Kidney epithelial cell (primary cell): Measurements from ENCODE around the gene CXADR. TPM values are rescaled to one million over a fixed set of nuclear protein-coding genes. Genes with fewer than 3 reads are reported as not detected.
A peak's percentile ranks its signal among the peaks of the same experiment; 100 is the strongest.

ENCODE experiments used
- DNase-seq: peaks from one replicate; pipeline ENCODE4 v3.0.0-alpha.2; 2010; ENCODE audit warnings: low read depth
- H3K27me3 ChIP-seq: 2 replicates; pipeline ENCODE4 v1.6.0; 2011; ENCODE audit warnings: low read length; ENCODE audit not compliant: control insufficient read depth, insufficient read depth
- H3K36me3 ChIP-seq: 2 replicates; pipeline ENCODE4 v1.5.1; 2011; ENCODE audit warnings: low read length; ENCODE audit not compliant: control insufficient read depth, insufficient read depth
- H3K4me3 ChIP-seq: 2 replicates; pipeline ENCODE4 v1.5.1; 2011; ENCODE audit warnings: low read depth, mild to moderate bottlenecking, control low read depth, low read length
- total RNA-seq: library from RNA; depleted of rRNA; stranded (reverse); fragments of >200 nt; gene quantifications from 2 replicates; pipeline ENCODE4 v1.2.3, GENCODE V29; 2015
- TF ChIP-seq, protein P1 (sequence below): IDR thresholded peaks from 2 replicates; pipeline ENCODE4 v1.5.1; 2011; ENCODE audit warnings: mild to moderate bottlenecking, moderate library complexity, low read length, control low read depth, inconsistent platforms; ENCODE audit not compliant: insufficient read depth, poor library complexity, severe bottlenecking

CXADR gene
- total RNA-seq, 1 donor from 2014 or later, result 40.5 TPM

GRCh38 chr21:17609681-17610080 lies 96.8 kb downstream of the CXADR start:
- DNase-seq, result no peak
- H3K27me3 ChIP-seq, result no peaks in the 10 kb centered on the region
- no peaks in the 10 kb centered on the region for H3K36me3 ChIP-seq
- TF ChIP-seq, protein P1, sequence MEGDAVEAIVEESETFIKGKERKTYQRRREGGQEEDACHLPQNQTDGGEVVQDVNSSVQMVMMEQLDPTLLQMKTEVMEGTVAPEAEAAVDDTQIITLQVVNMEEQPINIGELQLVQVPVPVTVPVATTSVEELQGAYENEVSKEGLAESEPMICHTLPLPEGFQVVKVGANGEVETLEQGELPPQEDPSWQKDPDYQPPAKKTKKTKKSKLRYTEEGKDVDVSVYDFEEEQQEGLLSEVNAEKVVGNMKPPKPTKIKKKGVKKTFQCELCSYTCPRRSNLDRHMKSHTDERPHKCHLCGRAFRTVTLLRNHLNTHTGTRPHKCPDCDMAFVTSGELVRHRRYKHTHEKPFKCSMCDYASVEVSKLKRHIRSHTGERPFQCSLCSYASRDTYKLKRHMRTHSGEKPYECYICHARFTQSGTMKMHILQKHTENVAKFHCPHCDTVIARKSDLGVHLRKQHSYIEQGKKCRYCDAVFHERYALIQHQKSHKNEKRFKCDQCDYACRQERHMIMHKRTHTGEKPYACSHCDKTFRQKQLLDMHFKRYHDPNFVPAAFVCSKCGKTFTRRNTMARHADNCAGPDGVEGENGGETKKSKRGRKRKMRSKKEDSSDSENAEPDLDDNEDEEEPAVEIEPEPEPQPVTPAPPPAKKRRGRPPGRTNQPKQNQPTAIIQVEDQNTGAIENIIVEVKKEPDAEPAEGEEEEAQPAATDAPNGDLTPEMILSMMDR, result no peak
- no peak overlapping the region for H3K4me3 ChIP-seq

- DNase-seq, result no peak
- no peaks in the 10 kb centered on the region for H3K27me3 ChIP-seq
- TF ChIP-seq, protein P1, result no peak
- peak overlapping the region; percentile 74 for H3K4me3 ChIP-seq
- H3K36me3 ChIP-seq, result no peaks in the 10 kb centered on the region
Measured at GRCh38 chr21:17610911-17611310, 98.1 kb downstream of the CXADR start.

- H3K4me3 ChIP-seq, result peak overlapping the region; percentile 74
- DNase-seq, result peak; percentile 55
- H3K27me3 ChIP-seq, result no peaks in the 10 kb centered on the region
- no peaks in the 10 kb centered on the region for H3K36me3 ChIP-seq
- TF ChIP-seq, protein P1, result no peak
Measured at GRCh38 chr21:17611414-17612022, 98.7 kb downstream of the CXADR start.

DNA sequence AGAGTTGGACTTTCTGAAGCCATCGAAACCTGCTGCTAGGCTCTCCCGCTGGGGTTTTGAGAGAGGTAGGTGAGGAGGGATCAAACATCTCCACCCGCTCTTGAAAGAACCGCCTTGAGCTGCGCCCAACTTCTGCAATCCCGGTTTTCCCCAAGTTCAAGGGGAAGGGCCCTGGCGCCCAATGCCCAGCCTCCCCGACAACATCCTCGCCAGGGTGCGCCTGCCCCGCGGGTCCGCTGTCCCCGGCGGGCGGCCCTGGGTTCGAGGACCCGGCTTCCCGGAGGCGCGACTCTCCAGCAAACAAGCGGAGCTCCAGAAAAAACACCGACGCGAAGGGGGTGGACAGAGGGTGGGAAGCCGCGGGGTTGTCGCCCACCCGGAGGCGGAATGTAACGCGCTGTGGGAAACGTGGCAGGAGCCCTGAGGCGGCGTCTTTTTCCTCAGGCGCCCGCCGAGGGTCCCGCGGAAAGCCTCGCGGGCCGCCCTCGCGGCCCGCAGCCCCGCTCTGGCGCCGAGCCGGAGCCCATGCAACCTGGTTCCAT lies 99.3 kb downstream of the CXADR start:
- H3K36me3 ChIP-seq, result no peaks in the 10 kb centered on the region
- H3K4me3 ChIP-seq, result peak overlapping the region; percentile 74
- TF ChIP-seq, protein P1, result no peak
- DNase-seq, result no peak
- H3K27me3 ChIP-seq, result no peaks in the 10 kb centered on the region

DNA sequence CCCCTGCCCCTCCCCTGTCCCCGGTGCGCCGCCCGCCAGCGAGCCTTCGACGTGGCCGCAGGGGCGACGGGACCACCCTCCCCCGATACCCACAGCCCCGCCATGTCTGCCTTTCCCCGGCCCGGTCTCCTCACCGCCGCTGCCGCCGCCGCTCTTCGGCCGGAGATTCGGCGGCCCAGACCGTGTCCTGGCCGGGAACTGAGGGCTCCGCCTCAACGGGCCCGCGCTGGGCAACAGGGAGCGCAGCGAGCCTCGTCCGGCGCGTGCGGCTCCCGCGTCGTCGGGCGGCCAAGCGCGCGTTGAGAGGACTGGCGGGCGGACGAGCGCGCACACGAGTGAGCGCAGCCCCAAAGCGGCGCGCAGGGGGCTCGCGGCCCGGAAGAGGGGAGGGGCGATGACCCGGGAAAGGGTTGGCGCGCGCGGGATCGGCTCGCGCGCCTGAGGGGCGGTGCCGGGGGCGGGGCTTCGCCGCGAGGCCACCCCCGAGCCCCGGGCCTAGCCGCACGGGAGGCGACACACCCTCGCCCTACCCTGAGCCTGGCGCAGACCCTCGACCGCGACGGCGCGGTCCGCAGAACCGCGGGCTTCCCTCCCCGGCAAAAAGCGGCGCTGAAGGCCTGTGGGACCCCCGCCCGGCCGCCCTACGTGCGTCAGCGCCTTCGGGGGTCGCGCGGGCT lies 99.9 kb downstream of the CXADR start, which contains the start of gene BTG3:
BTG3 (minus strand) TSS at position 337 of the 677 bp plus-strand sequence. CDS start 3,757 bp downstream, outside the sequence.
- Histone ChIP-seq H3K36me3 (no peaks in the 10 kb centered on the region), H3K27me3 (no peaks in the 10 kb centered on the region), H3K4me3 (peak within 1 kb of the TSS; percentile 74)
- TF ChIP-seq, protein P1, result no peak
- no peak for DNase-seq

DNA sequence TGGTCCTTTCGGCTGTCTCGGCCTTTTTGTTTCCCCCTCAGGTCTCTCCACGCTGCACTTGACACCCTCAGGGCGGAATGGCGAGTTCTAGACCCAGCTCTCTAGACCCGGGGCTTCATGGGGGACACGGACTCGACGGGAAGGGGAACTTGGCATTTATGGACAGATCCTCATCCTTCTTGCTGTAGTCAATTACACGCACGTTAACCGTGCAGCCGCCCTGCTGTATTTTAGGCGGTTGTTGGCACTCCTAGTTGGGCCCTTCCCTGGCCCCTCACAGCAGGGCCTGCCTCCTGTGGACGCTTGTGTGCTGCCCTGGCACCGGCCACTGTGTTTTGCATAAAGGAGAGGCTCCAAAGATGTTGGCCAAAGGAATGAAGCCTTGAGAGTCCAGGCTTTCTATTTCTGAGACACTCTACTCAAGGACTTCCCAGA lies 100.4 kb downstream of the CXADR start:
- Histone ChIP-seq H3K36me3 (no peaks in the 10 kb centered on the region), H3K4me3 (peak overlapping the region; percentile 74), H3K27me3 (no peaks in the 10 kb centered on the region)
- TF ChIP-seq, protein P1, result no peak
- DNase-seq, result no peak
